GM18526 (cell line): ENCODE results near the gene CHST7.
A peak's percentile ranks its signal among the peaks of the same experiment; 100 is the strongest.

Experiments used
- POLR2A ChIP-seq: IDR thresholded peaks from 3 replicates; pipeline ENCODE4 v1.6.1; 2011; ENCODE audit not compliant: insufficient read length; ENCODE audit errors: extremely low read depth

CHST7 gene

DNA sequence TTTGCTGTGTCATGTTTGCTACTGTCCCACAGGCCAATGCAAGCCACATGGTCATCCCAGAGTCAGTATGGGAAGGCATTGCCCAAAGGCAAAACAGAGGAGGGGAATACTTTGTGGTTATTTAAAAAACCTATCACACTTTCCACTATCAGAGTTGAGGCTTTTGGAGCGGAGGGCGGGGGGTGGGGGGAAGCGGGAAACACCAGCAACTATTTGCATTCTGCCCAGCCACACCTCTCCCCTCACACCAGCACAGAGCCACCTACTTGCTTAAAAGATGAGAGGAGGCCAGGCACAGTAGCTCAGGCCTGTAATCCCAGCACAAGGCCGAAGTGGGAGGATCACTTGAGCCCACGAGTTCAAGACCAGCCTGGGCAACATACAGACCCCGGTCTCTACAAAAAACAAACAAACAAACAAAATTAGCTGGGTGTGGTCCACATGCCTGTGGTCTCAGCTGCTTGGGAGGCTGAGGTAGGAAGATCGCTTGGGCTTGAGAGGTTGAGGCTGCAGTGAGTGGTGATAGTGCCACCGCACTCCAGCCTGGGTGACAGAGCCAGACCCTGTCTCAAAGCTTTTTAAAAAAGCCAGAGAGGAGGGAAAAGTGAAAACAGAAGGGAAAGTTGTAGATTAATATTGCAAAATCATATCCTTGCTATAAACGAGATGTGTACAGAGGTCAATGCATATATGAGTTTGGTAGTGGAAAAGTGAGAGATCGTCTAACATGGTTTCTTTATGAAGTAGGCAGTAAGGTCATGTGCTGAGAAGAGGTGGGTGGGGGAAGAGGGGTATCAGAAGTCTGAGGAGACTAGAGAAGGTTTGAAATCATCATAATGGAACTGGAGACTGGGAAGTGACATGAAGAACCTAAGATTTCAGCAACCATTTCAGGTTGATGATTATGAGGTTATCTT lies 1.9 kb upstream of the CHST7 start:
- peak; percentile 29 for TF ChIP-seq POLR2A

DNA sequence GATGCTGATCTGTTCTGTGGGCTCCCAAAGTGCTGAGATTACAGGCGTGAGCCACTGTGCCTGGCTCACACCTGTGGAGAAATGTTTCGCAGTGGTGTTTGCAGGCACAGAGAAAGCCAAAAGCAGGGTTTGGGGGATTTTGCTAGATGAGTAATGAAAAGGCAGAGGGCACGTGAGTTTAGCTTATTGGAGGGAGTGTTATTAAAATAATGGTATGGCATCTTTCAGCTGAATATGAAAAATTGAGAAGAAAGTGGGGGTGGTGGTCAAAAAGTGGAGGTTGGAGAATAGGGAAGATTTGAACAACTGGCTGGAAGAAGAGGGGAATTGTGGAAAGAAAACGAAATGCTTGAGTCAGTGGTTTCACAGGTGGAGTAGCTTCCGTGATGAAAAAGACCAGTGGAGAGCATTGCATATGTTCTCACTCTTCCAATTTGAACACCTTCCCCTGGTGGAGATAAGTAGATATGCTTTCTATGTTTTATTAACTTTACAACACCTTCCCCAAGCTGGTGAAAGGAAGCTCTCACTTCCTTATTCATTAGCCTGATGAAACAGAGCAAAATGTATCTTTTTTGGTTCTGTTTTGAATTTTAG lies 1.1 kb upstream of the CHST7 start:
- TF ChIP-seq POLR2A: no peak

DNA sequence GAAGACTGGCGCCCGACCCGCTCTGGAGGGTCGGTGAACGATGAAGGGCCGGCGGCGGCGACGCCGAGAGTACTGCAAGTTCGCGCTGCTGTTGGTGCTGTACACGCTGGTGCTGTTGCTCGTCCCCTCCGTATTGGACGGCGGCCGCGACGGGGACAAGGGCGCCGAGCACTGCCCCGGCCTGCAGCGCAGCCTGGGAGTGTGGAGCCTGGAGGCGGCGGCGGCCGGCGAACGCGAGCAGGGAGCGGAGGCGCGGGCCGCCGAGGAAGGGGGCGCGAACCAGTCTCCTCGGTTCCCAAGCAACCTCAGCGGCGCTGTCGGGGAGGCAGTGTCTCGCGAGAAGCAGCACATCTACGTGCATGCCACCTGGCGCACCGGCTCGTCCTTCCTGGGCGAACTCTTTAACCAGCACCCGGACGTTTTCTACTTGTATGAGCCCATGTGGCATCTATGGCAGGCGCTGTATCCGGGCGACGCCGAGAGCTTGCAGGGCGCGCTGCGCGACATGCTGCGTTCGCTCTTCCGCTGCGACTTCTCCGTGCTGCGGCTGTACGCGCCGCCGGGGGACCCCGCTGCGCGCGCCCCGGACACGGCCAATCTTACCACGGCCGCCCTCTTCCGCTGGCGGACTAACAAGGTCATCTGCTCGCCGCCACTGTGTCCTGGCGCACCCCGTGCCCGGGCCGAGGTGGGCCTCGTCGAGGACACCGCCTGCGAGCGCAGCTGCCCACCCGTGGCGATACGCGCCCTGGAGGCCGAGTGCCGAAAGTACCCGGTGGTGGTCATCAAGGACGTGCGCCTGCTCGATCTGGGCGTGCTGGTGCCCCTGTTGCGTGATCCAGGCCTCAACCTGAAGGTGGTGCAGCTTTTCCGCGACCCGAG lies 568 bp downstream of the CHST7 start:
- TF ChIP-seq POLR2A: peak; percentile 9

DNA sequence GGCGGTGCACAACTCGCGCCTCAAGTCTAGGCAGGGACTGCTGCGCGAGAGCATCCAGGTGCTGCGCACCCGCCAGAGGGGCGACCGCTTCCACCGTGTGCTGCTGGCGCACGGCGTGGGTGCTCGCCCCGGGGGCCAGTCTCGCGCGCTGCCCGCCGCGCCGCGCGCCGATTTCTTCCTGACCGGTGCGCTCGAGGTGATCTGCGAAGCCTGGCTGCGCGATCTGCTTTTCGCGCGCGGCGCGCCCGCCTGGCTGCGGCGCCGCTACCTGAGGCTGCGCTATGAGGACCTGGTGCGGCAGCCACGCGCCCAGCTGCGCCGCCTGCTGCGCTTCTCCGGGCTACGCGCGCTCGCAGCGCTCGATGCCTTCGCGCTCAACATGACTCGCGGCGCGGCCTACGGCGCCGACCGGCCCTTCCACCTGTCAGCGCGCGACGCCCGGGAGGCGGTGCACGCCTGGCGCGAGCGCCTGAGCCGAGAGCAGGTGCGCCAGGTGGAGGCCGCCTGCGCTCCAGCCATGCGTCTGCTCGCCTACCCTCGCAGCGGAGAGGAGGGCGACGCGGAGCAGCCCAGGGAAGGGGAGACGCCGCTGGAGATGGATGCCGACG lies 1.3 kb downstream of the CHST7 start:
- no peak for TF ChIP-seq POLR2A

DNA sequence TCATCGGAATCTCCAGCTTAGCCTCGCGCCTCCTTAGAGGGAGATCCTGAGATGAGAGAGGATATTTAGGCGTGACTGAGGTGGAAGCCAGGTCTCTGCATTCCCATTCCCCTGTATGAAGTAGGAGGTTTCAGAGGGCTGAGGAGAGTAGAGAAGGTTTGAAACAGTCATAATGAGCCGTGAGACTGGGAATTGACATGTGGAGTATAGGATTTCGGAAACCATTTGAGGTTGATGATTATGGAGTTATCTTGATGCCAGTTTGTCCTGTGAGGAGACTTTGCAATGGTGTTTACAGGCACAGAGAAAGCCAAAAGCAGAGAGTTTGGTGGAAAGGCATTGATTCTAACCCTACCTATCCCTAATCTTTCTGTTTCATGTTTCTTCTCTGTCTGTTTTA lies 2.0 kb downstream of the CHST7 start:
- no peak for TF ChIP-seq POLR2A

DNA sequence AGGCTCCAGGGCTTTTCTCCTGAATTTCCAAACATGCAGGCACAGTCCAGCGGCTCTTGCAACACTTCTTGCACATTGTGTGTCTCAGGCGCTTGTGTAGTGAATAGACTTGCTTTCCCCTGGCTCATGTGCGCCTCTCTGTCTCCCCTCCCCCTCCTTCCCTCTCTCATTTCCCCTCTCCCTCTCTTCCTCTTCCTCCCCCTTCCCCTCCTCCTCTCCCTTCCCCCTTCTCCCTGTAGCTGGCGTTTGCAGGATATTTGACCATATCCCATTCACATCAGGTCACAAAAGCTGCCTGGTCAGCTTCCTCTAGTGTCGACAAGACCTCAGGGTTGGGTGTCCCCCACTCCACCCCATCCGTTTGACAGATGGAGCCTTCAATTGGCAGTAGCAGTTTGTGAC lies 2.4 kb downstream of the CHST7 start:
- no peak for TF ChIP-seq POLR2A

DNA sequence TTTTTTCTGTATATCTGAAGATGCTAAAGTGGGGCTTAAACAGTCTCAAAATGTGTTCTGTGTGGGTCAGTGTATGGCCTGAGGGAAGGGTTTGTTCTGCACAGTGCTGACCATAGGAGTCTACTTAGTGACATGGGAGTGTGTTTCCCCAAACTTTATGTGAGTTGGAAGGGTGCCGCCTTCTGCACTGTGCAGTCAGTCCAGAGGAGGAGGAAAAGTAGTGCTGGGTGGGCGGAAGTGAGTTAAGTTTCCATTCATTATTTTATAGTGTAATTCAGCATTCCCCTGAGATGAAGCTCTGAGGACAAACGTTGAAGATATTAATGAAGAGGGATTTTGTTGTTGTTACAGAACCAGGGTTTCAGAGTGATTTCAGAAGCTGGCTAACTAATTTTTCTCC lies 2.9 kb downstream of the CHST7 start:
- TF ChIP-seq POLR2A: no peak

DNA sequence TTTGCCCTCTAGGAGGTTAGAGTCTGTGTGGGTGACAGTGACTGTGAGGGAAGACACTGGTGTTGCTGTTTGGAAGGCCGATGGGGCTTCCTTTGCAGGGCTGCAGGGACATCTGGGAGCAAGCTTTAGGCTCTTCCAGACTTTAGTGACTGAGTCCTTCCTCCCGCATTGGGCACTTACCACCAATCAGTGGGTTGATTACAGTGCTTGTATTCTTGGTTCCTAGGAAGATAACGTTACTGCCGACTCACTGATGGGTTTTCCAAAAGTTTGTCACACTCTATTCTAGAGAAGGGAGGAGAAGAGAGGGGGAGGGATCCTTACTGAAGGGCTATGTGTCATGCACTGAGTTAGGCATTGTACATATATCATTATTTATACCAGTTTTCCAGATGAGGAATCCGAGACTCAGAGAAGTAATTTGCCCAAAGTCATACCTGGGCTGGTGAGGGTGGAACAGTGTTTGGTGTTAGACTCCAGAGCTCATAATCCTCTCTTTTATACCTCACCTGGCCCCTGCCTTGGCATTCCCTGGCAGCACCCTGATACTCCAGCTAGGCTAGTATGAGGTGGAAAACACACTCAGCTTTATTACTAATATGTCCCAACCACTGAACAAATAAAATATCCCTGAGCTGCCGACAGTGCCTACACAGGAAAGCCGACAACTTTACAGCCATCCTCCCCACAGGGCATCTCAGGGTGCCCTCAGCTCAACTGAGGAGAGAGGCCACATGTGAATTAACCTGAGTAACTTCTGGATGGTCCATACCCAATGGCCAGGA lies 3.8 kb downstream of the CHST7 start:
- TF ChIP-seq POLR2A: no peak

DNA sequence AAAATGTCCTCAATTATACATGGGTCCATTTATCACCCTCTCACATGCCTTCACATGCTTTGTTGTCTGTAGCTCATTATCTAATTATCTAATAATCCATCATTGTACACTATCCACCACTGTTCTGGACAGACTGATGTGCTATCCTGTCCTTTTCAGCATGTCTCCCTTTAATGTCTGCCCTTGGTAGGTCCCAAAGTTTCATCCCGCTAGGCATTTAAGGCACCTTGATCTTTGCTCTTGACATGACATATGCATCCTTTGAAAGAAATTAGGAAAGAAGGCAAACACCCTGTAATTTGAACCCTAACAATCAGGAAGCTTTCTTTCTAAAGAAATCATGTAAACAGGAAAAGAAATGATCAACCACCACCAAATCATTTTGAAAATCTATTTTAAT lies 5.7 kb downstream of the CHST7 start:
- TF ChIP-seq POLR2A: no peak

DNA sequence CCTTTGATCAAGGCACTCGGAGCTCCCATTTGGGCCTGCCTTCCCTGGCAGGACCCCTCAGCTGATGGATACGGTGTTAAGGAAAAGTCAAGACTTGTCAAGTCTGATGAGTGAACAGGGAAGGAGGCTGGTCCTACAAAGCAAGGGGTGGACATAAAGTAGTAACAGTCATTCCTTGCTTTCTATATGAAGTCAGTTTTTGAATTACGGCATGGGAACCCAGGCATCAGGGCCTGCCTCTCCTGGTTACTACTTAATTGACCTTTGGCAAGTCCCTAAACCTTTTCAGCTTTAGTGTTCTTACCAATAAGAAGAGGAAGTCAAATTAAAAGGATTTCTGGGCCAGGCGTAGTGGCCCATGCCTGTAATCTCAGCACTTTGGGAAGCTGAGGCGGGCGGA lies 7.0 kb downstream of the CHST7 start:
- TF ChIP-seq POLR2A: no peak

DNA sequence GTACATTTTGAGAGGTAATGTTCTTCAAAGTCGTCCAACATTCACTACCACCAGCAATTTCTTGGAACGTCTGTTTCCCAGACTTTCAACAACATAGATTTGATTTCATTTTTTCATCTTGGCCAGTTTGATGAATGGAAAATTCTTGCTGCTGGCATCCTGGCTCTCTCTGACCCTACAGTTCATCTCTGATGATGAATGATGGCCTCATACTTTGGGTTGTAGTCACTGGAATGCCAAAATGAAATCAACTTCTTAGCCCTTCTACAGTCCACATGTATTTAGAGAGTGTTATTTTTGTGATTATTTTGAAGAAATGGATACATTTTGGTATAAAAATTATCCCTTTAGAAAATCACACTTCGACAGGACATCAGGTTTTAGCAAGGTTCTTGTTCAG lies 8.8 kb downstream of the CHST7 start:
- TF ChIP-seq POLR2A: no peak

DNA sequence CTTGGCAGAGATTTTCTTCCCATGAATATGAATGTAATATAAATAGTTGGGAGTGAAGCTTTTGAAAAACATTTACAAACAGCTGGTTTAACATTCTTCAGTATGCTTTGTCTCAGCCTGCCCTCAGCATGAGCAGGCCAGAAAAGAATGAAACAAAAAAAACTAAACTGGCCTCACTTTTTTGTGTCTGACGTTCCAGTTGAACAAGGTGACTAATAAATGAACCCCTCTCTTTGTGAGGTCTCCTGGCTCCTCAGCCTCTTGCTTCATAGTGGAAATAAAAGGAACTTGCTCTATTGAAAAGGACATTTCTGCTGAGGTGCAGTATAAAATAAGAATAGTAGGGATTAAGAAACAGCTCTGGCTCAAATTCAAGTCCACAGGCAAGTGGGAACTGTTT lies 9.4 kb downstream of the CHST7 start:
- TF ChIP-seq POLR2A: no peak

DNA sequence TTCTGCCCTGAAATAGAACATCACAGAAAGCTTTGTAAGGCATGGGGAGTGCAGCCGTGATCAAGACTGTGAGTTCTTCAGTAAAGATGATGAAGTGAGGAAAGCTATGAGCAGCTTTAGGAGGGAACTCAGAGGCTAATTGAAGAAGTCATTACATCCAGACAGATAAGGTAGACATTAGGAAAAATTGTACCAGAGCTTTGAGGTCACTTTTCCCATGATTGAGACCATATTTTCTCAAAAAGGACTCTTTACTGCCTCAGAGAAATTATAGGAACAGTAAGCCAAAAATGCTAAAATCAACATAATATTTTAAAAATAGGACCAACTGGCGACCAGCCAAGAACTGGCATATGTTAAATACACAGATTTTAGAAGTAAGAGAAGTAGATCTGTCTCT lies 11.2 kb downstream of the CHST7 start:
- TF ChIP-seq POLR2A: no peak

DNA sequence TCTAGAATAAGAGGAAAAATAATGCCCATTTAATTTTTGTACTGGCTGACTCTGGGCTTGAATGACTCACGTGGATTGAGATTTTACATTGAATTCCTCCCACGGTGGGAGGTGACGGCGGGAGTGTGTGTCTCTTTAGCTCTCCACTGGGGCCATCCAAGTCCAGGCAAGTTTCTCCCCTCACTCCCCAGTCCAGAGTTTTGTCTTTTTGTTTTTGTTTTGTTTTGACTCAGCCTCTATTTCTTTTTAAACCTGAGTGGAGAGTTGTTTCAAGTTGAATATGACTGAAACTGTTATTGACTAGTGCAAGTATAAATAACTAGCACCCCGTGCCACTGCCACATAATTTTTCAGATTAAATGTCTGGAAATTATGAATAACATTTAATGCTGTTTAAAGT lies 13.6 kb downstream of the CHST7 start:
- TF ChIP-seq POLR2A: no peak
